Epithelial cell of esophagus (primary cell): Measurements from ENCODE around the gene L3MBTL3.

Source experiments
- DNase-seq: peaks from one replicate; pipeline ENCODE4 v3.0.0; 2010; ENCODE audit warnings: low read depth
- H3K4me3 ChIP-seq: 2 replicates; pipeline ENCODE4 v1.5.1; 2011; ENCODE audit warnings: mild to moderate bottlenecking, low read length, control low read depth
- TF ChIP-seq, protein P1 (sequence below): IDR thresholded peaks from 2 replicates; pipeline ENCODE4 v1.5.1; 2011; ENCODE audit warnings: low read depth, mild to moderate bottlenecking, low read length, control low read depth, inconsistent platforms; ENCODE audit not compliant: insufficient read depth; ENCODE audit errors: missing control alignments

Gene L3MBTL3

DNA sequence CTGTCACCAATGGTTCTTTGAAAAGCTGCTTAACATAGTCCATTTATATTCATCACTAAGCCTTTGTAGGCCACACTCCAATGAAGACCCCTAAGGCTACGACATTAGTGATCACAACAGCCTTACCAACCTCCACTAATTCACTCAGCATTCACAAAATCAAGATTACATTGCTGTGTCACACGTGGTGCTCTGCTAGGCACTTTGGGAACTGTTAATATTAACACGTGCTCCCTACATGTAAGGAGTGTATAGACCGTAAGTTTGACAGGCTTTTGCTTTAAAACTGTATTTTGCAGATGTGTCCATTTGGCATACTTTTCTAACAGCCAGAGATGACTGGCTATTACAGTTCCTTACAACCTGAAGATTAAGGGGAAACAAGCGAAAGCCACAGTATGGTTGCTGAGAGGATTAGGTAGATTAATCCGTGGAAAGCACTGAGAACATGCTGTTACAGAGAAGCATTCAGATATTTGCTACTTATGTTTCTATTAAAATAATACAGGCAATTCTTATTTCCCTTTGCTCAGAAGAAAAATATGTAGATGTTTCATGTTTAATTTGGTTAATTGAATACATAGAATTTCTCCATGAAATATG is 134.6 kb downstream of the L3MBTL3 start:
- TF ChIP-seq, protein P1, sequence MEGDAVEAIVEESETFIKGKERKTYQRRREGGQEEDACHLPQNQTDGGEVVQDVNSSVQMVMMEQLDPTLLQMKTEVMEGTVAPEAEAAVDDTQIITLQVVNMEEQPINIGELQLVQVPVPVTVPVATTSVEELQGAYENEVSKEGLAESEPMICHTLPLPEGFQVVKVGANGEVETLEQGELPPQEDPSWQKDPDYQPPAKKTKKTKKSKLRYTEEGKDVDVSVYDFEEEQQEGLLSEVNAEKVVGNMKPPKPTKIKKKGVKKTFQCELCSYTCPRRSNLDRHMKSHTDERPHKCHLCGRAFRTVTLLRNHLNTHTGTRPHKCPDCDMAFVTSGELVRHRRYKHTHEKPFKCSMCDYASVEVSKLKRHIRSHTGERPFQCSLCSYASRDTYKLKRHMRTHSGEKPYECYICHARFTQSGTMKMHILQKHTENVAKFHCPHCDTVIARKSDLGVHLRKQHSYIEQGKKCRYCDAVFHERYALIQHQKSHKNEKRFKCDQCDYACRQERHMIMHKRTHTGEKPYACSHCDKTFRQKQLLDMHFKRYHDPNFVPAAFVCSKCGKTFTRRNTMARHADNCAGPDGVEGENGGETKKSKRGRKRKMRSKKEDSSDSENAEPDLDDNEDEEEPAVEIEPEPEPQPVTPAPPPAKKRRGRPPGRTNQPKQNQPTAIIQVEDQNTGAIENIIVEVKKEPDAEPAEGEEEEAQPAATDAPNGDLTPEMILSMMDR = no peak
- no peak for DNase-seq
- H3K4me3 ChIP-seq = no peak overlapping the region

GRCh38 chr6:130156908-130157307 is 138.5 kb downstream of the L3MBTL3 start:
- H3K4me3 ChIP-seq = no peak overlapping the region
- TF ChIP-seq, protein P1 = no peak
- DNase-seq = no peak

- no peak overlapping the region for H3K4me3 ChIP-seq
- TF ChIP-seq, protein P1 = no peak
- no peak for DNase-seq
Measured at GRCh38 chr6:130158056-130158455, 139.7 kb downstream of the L3MBTL3 start.

- TF ChIP-seq, protein P1 = no peak
- H3K4me3 ChIP-seq = no peak overlapping the region
- no peak for DNase-seq
Measured at GRCh38 chr6:130158548-130158947, 140.2 kb downstream of the L3MBTL3 start.

GRCh38 chr6:130159956-130160355 is 141.6 kb downstream of the L3MBTL3 start:
- peak; percentile 30 for DNase-seq

GRCh38 chr6:130161683-130162404 is 143.5 kb downstream of the L3MBTL3 start:
- H3K4me3 ChIP-seq = no peak overlapping the region
- TF ChIP-seq, protein P1 = no peak
- no peak for DNase-seq

More at GRCh38 chr6:130159956-130160355, 141.6 kb downstream of the L3MBTL3 start:
- no peak overlapping the region for H3K4me3 ChIP-seq
- TF ChIP-seq, protein P1 = no peak
